T-cell (primary cell): ENCODE data around the gene SYPL1. TPM values are rescaled to one million over a fixed set of nuclear protein-coding genes. Genes with fewer than 3 reads are reported as not detected.

Experiments used
- ATAC-seq, 4 experiments: fragments of 200-7000 bp in 3 of 4; fragments of 150-1000 bp in 1 of 4; cut with Tn5 transposase; replicated peaks in 1 of 4; 1 replicate in 3 of 4; 2 replicates in 1 of 4; pipeline ENCODE4 v1.10.0; 2021; ENCODE audit warnings: moderate library complexity in 3 of 4, mild to moderate bottlenecking in 2 of 4, moderate number of reproducible peaks in 1 of 4
- CTCF ChIA-PET, 2 donors: fragments of 300-600 bp; sonication (Branson Sonifier 250); formaldehyde crosslinking; loops; one replicate each; lab custom pipeline; 2022; ENCODE audit warnings: antibody characterized with exemption in 2 of 2; lab: Charles Lee
- POLR2A ChIA-PET, 2 donors: fragments of 300-600 bp; sonication (Branson Sonifier 250); formaldehyde crosslinking; loops; one replicate each; lab custom pipeline; 2022; ENCODE audit warnings: antibody characterized with exemption in 2 of 2; lab: Charles Lee
- DNase-seq, 35 experiments: peaks; one replicate each; pipeline versions ENCODE4 v3.0.0 to v3.0.0-alpha.2; 2013 to 2023
- H3K27ac ChIP-seq: one replicate; pipeline ENCODE4 v1.5.1; 2013; ENCODE audit warnings: low read length
- H3K27me3 ChIP-seq, 2 experiments: replicated peaks in 1 of 2; 1 replicate in 1 of 2; 2 replicates in 1 of 2; pipeline versions ENCODE4 v1.6.1 to v1.7.0; 2013; ENCODE audit warnings: low read length in 1 of 2, mixed read lengths in 1 of 2; ENCODE audit not compliant: control insufficient read depth in 2 of 2, insufficient read depth in 2 of 2; ENCODE audit errors: extremely low read depth in 1 of 2
- H3K36me3 ChIP-seq, 2 donors: 1 replicate in 1 of 2; 2 replicates in 1 of 2; pipeline versions ENCODE4 v1.6.1 to v1.7.0; 2013; ENCODE audit warnings: low read length in 1 of 2; ENCODE audit not compliant: control insufficient read depth in 2 of 2, insufficient read depth in 1 of 2; ENCODE audit errors: extremely low read depth in 1 of 2
- H3K4me1 ChIP-seq, 2 experiments: 1 replicate in 1 of 2; 2 replicates in 1 of 2; pipeline versions ENCODE4 v1.6.1 to v1.7.0; 2013; ENCODE audit warnings: low read length in 2 of 2, mixed read lengths in 1 of 2; ENCODE audit not compliant: insufficient read depth in 2 of 2, control insufficient read depth in 1 of 2; ENCODE audit errors: extremely low read depth in 1 of 2
- H3K4me3 ChIP-seq, 2 donors: 1 replicate in 1 of 2; 2 replicates in 1 of 2; pipeline versions ENCODE4 v1.5.1 to v1.7.0; 2013; ENCODE audit warnings: mild to moderate bottlenecking in 2 of 2, low read length in 1 of 2, moderate library complexity in 1 of 2; ENCODE audit not compliant: control insufficient read depth in 1 of 2; ENCODE audit errors: extremely low read depth in 1 of 2
- H3K9me3 ChIP-seq: 2 replicates; pipeline ENCODE4 v1.7.0; 2013
- H3K27ac Mint-ChIP-seq, 2 donors: one replicate each; pipeline ENCODE4 v1.8.0; 2020 to 2021; ENCODE audit warnings: mild to moderate bottlenecking in 2 of 2, mixed read lengths in 2 of 2
- H3K27me3 Mint-ChIP-seq, 2 donors: one replicate each; pipeline ENCODE4 v1.8.0; 2021 to 2022; ENCODE audit warnings: mixed read lengths in 2 of 2
- H3K36me3 Mint-ChIP-seq: one replicate; pipeline ENCODE4 v1.8.0; 2021; ENCODE audit warnings: mixed read lengths
- H3K4me1 Mint-ChIP-seq, 3 donors: one replicate each; pipeline ENCODE4 v1.8.0; 2020 to 2022; ENCODE audit warnings: mixed read lengths in 3 of 3, mild to moderate bottlenecking in 1 of 3
- H3K4me3 Mint-ChIP-seq, 3 donors: one replicate each; pipeline ENCODE4 v1.8.0; 2020 to 2022; ENCODE audit warnings: mild to moderate bottlenecking in 3 of 3, mixed read lengths in 3 of 3, moderate library complexity in 3 of 3
- H3K9me3 Mint-ChIP-seq, 3 donors: one replicate each; pipeline ENCODE4 v1.8.0; 2020 to 2022; ENCODE audit warnings: mixed read lengths in 3 of 3
- WGBS: methylation state at CpG from one replicate; pipeline ENCODE4 v1.1.5; 2013; ENCODE audit warnings: missing lambda C conversion rate; ENCODE audit not compliant: insufficient coverage; 5-methylcytosine and 5-hydroxymethylcytosine counted together
- total RNA-seq, 35 experiments: library from RNA in 6 of 35; stranded (reverse) in 6 of 35; fragments of 120-200 nt in 1 of 35; gene quantifications; one replicate each; pipeline versions ENCODE4 v1.2.1 to v1.2.4 and lab custom pipeline; 2013 to 2026

SYPL1 gene
- total RNA-seq (10 to 100 TPM; 36.5 to 44.7 (median 42.6) TPM), total RNA-seq (lab: John Stamatoyannopoulos, UW) (15.2 to 81.3 (median 31.1) reads per million in 29 experiments)
- total RNA-seq (2013): 45.7 TPM

DNA sequence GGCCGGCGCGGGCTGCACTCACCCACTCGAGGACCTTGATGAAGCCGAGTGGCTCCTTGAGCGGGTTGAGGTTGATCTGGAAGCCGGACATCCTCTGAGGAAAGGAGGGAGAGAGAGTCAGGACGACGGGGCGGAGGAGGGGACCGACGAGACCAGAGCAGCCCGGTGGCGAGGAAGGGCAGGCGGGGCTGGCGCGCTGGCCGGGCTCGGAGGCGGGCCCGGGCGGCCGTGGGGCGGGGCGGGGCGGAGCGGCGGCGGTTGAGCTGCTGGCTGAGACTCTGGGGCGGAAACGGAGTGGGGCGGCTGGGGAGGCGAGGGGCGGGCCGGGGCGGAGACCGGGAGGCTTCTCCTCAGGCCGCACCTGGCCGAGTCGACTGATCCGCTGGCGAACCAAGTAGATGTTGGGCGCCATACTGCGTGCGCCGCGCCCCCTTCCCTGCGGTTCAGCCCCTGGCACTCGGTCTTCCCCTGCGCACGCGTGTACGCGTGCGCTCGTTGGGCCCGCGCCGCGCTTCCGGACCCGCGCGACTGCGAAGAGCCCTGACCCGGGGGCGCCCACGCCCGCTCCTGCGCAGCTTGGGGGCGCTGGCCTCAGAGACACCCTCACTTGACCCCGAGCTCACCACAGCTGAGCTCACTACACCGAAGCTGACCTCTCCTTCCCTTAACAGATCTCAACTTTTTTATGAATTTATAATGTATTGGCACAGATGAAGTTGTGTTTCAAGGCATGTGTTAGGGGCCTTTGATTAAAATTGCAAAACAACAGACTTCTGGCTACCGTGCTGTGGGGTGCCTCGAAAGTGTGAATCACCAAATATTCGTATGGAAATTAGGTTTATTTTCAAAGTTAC, at the start of gene SYPL1:
Gene SYPL1, minus strand, starts transcription at position 195 of the 854 bp plus-strand sequence. Its CDS starts 104 bp downstream, at position 91.
- no peaks in the 10 kb centered on the region for H3K36me3 ChIP-seq
- H3K9me3 Mint-ChIP-seq: no peaks in the 10 kb centered on the region
- H3K27me3 Mint-ChIP-seq: no peaks in the 10 kb centered on the region
- WGBS: under 1% methylated on average over 56 of the region's 76 CpGs
- ChIA-PET CTCF (interaction anchor here (0.6 to 1.7 kb wide), 9 partner anchors 34 to 580 kb away, joined by 3 to 8 read pairs (median 3); partner anchors contain the start of gene RINT1 (in 1 of the 2)), POLR2A (interaction anchor here (0.6 to 1.9 kb wide), 10 partner anchors 9 to 173 kb away, joined by 3 to 8 read pairs (median 4); no protein-coding TSS in a partner anchor)
- ATAC-seq: peak; percentile 88 to 90 (median 89)
- peaks cover 73 to 80% (median 74%) of the 10 kb centered on the region in 3 donors for H3K4me1 Mint-ChIP-seq
- peak within 1 kb of the TSS; percentile 90 to 96 for H3K27ac Mint-ChIP-seq
- peak; percentile 85 to 96 (median 91) for DNase-seq
- H3K4me3 Mint-ChIP-seq: peak within 1 kb of the TSS; percentile 80 to 94 (median 91)
- H3K27me3 ChIP-seq: no peaks in the 10 kb centered on the region
- H3K36me3 Mint-ChIP-seq: no peaks in the 10 kb centered on the region
- no peaks in the 10 kb centered on the region for H3K9me3 ChIP-seq
- H3K27ac ChIP-seq: peak within 1 kb of the TSS; percentile 83
- peak within 1 kb of the TSS; percentile 76 to 84 for H3K4me3 ChIP-seq
- H3K4me1 ChIP-seq: peaks cover 25 to 32% of the 10 kb centered on the region in 2 experiments

DNA sequence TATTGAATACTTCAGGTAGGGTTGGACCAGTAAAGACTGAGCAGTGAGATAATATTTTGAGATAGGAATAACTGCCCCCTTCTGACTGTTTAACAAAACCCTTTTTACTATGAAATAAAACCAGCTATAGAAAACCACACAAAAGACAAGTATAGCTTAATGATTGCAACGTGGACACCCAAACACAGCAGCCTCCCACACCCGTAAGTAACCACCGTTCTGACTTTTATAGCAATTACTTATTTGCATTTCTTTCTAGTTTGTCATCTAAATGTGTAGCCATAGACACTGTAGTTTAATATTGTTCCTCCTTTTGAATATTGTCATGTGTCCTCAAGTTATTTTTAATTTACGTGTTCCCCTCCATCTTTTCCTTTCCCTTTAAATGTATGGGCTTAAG, 42.9 kb upstream of the SYPL1 start:
- Mint-ChIP-seq H3K27me3 (peaks cover 26 to 27% of the 10 kb centered on the region in 2 donors), H3K27ac (no peak overlapping the region), H3K4me3 (no peak overlapping the region), H3K9me3 (no peaks in the 10 kb centered on the region), H3K4me1 (peaks cover 5 to 6% (median 5%) of the 10 kb centered on the region in 3 donors), H3K36me3 (no peaks in the 10 kb centered on the region)
- Histone ChIP-seq H3K27ac (no peak overlapping the region), H3K36me3 (no peaks in the 10 kb centered on the region), H3K9me3 (no peaks in the 10 kb centered on the region), H3K27me3 (peaks cover 0 to 26% of the 10 kb centered on the region in 2 experiments), H3K4me3 (no peak overlapping the region), H3K4me1 (peaks cover 0 to 4% of the 10 kb centered on the region in 2 experiments)
- WGBS: no CpG with 5 or more reads among the region's 4 CpGs
- ChIA-PET CTCF (interaction anchor here (0.7 to 5.7 kb wide), 9 partner anchors 29 to 161 kb away, joined by 3 to 67 read pairs (median 10); no protein-coding TSS in a partner anchor), POLR2A (no interaction called here)
- ATAC-seq: no peak
- DNase-seq: no peak

DNA sequence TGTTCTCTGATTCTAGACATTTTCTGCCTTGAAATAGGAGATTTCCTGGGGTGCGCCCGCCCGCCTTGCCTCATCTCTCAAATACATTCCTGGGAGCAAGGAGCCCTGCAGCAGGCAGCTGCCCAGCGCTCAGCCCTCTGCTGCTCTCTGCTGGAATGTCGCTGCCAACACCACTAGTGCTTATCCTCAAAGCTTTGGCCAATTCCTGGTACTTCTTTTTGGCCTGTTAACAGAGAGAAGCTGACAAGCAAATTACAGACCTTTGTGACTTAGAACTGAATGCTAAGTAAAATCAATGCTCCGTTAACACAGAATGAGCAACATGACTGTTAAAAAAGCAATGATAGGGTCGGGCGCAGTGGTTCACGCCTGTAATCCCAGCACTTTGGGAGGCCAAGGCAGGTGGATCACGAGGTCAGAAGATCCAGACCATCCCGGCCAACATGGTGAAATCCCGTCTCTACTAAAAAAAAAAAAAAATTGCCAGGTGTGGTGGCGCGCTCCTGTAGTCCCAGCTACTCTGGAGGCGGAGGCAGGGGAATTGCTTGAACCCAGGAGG, 41.9 kb upstream of the SYPL1 start:
- Histone ChIP-seq H3K4me3 (no peak overlapping the region), H3K27ac (no peak overlapping the region), H3K4me1 (peaks cover 0 to 4% of the 10 kb centered on the region in 2 experiments), H3K36me3 (no peaks in the 10 kb centered on the region), H3K27me3 (peaks cover 0 to 26% of the 10 kb centered on the region in 2 experiments), H3K9me3 (no peaks in the 10 kb centered on the region)
- POLR2A ChIA-PET: interaction anchor here (0.5 to 0.7 kb wide), 2 partner anchors 42 to 863 kb away, joined by 3 to 4 read pairs; partner anchors contain the start of gene SYPL1 (in 1 of the 2)
- H3K27ac Mint-ChIP-seq: no peak overlapping the region
- H3K4me1 Mint-ChIP-seq: peaks cover 5 to 6% (median 5%) of the 10 kb centered on the region in 3 donors
- H3K9me3 Mint-ChIP-seq: no peaks in the 10 kb centered on the region
- DNase-seq: peak; percentile 26 to 83 (median 63)
- peaks cover 22 to 24% of the 10 kb centered on the region in 2 donors for H3K27me3 Mint-ChIP-seq
- H3K4me3 Mint-ChIP-seq: peak overlapping the region in 1 of 3 donors; percentile 22
- CTCF ChIA-PET: interaction anchor here (0.5 to 5.7 kb wide), 23 partner anchors 8 to 863 kb away, joined by 3 to 67 read pairs (median 5); no protein-coding TSS in a partner anchor
- WGBS: 55% methylated on average over 14 of the region's 15 CpGs
- peak; percentile 91 to 96 (median 94) for ATAC-seq
- no peaks in the 10 kb centered on the region for H3K36me3 Mint-ChIP-seq

DNA sequence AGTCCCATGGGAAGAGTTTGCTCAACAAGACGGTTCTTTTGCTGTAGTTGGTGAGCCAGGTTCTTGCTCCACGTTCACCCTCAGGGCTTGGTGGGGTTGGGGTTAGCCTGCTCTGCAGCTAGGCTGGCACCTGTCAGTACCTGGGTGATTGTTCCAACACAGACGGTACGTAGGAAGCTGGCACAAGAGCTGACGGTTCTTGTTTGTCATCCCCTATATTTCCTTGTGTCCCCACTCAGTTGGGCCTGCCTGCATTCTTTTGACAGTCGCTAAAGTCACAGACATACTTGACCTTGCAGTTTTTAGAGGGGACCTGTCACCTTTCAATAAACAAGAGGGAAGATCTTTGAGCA, 40.2 kb upstream of the SYPL1 start:
- Histone ChIP-seq H3K4me3 (no peak overlapping the region), H3K4me1 (peaks cover 0 to 4% of the 10 kb centered on the region in 2 experiments), H3K27ac (no peak overlapping the region), H3K36me3 (no peaks in the 10 kb centered on the region), H3K9me3 (no peaks in the 10 kb centered on the region), H3K27me3 (peaks cover 0 to 20% of the 10 kb centered on the region in 2 experiments)
- POLR2A ChIA-PET: no interaction called here
- WGBS: 100% methylated on average over 2 of the region's 6 CpGs
- CTCF ChIA-PET: interaction anchor here (1.2 to 5.7 kb wide), 5 partner anchors 12 to 382 kb away, joined by 3 to 67 read pairs (median 3); no protein-coding TSS in a partner anchor
- H3K36me3 Mint-ChIP-seq: no peaks in the 10 kb centered on the region
- peaks cover 19 to 20% of the 10 kb centered on the region in 2 donors for H3K27me3 Mint-ChIP-seq
- H3K27ac Mint-ChIP-seq: no peak overlapping the region
- H3K4me3 Mint-ChIP-seq: no peak overlapping the region
- ATAC-seq (no peak), DNase-seq (no peak)
- no peaks in the 10 kb centered on the region for H3K9me3 Mint-ChIP-seq
- peaks cover 5 to 6% (median 5%) of the 10 kb centered on the region in 3 donors for H3K4me1 Mint-ChIP-seq

DNA sequence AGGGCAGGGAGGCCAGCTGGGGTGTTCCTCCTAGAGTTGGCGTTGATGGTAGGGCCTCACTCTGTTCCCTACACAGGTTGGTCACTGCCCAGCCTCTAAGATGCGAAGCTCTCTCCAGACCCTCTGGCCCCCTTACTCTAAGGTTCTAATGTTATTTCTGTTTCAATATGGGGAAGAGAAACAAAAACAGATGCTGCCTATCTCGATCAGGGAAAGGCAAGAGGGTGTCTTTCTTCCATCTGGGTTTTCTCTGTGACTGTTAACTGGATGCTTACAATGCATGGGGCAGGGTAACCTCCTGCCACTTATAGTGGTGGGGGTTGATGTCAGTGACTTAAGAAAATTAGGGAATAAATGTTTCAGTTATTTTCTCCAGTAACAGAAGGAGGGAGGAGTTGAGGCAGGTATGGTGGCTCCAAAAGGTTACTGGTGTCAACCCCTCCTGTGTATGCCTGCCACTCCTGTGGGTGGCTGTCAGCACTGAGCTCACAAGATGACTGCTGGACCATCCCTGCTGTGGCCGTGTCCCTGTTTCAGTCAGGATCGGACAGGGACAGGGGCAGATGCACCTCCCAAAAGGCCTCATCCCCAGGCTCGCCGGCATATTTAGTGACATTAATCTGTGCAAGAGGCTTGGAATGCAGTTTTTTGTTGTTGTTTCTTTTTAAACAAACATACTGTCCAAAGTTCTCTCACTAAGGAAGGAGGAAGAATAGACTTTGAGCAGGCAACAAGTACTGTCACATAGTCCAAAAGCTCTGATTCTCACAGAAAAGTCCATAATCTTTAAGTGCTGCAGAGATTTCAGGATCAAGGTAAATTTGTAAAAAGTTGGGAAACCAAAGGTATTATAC, 39.6 kb upstream of the SYPL1 start:
- Histone ChIP-seq H3K27me3 (peaks cover 0 to 20% of the 10 kb centered on the region in 2 experiments), H3K4me1 (peaks cover 0 to 4% of the 10 kb centered on the region in 2 experiments), H3K27ac (no peak overlapping the region), H3K36me3 (no peaks in the 10 kb centered on the region), H3K4me3 (no peak overlapping the region), H3K9me3 (no peaks in the 10 kb centered on the region)
- ChIA-PET POLR2A (no interaction called here), CTCF (interaction anchor here (1.2 to 5.7 kb wide), 4 partner anchors 13 to 95 kb away, joined by 3 to 67 read pairs (median 3); no protein-coding TSS in a partner anchor)
- H3K4me3 Mint-ChIP-seq: no peak overlapping the region
- peaks cover 5 to 6% (median 5%) of the 10 kb centered on the region in 3 donors for H3K4me1 Mint-ChIP-seq
- WGBS: no CpG with 5 or more reads among the region's 7 CpGs
- H3K27me3 Mint-ChIP-seq: peaks cover 17 to 19% of the 10 kb centered on the region in 2 donors
- H3K36me3 Mint-ChIP-seq: no peaks in the 10 kb centered on the region
- no peaks in the 10 kb centered on the region for H3K9me3 Mint-ChIP-seq
- no peak overlapping the region for H3K27ac Mint-ChIP-seq
- DNase-seq (no peak), ATAC-seq (no peak)
